WERI-Rb-1 (cell line): ENCODE data around the gene LRP3.

Source experiments
- DNase-seq: peaks from one replicate; pipeline ENCODE4 v3.0.0-alpha.2; 2020
- H3K27ac ChIP-seq: fragments of 250-450 bp; sonication (Bioruptor Pico); 2 replicates; pipeline ENCODE4 v1.5.1; 2020; ENCODE audit warnings: mild to moderate bottlenecking, moderate library complexity
- H3K27me3 ChIP-seq: fragments of 250-450 bp; sonication (Bioruptor Pico); 2 replicates; pipeline ENCODE4 v1.5.1; 2021; ENCODE audit warnings: mild to moderate bottlenecking, low read depth, moderate library complexity; ENCODE audit not compliant: insufficient read depth, severe bottlenecking
- H3K36me3 ChIP-seq: fragments of 250-450 bp; sonication (Bioruptor Pico); 2 replicates; pipeline ENCODE4 v1.5.1; 2020; ENCODE audit warnings: mild to moderate bottlenecking, moderate library complexity
- H3K4me3 ChIP-seq: 2 replicates; pipeline ENCODE4 v1.5.1; 2011; ENCODE audit warnings: low read depth, mild to moderate bottlenecking, control low read depth, low read length
- H3K9me3 ChIP-seq: fragments of 250-450 bp; sonication (Bioruptor Pico); 2 replicates; pipeline ENCODE4 v1.5.1; 2021; ENCODE audit warnings: mild to moderate bottlenecking, moderate library complexity; ENCODE audit not compliant: severe bottlenecking
- CTCF ChIP-seq: IDR thresholded peaks from 2 replicates; pipeline ENCODE4 v1.5.1; 2011; ENCODE audit warnings: low read depth, mild to moderate bottlenecking, control low read depth, inconsistent platforms, low read length

LRP3 gene

DNA sequence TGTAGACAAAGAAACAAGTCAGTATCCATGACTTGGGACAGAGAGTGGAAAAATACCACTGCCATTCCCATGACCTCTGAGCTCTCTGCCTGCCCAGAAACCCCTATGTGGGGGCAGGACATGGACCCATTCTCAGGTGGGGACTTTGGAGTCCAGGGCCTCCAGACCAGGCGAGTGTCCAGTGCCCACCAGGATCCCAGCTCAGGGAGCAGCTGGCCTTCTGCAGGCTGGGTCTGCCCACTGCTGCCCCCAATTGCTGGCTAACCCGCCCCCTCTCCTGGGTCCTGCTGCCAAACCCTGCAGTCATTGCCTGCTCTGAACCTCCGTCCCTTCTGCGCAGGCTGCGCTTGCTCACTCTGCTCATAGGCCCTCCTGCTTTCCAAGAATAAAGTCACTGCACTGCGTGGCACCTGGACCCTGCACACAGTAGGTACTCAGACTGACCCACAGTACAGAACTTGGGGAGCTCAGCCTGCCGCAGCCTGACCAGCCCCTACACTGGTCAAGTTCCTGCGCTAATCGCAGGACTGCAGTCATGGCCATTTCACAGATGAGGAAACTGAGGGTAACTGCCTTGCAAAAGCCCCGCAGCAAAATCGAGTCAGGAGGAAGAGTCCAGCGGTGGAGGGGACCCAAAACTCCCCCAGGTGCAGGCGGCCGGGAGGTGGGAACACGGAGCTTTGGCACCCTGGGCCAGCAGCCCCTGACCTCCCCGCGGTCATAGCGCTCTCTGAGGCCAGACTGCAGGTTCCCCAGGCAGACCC, 30.7 kb downstream of the LRP3 start:
- TF ChIP-seq CTCF = no peak
- Histone ChIP-seq H3K4me3 (no peak overlapping the region), H3K9me3 (peaks cover 19% of the 10 kb centered on the region), H3K27me3 (peaks cover 25% of the 10 kb centered on the region), H3K36me3 (no peaks in the 10 kb centered on the region), H3K27ac (no peak overlapping the region)
- DNase-seq = no peak

- no peaks in the 10 kb centered on the region for H3K36me3 ChIP-seq
- TF ChIP-seq CTCF = no peak
- peak within 1 kb of the TSS; percentile 31 for H3K4me3 ChIP-seq
- no peak within 1 kb of the TSS for H3K27ac ChIP-seq
- peaks cover 25% of the 10 kb centered on the region for H3K27me3 ChIP-seq
- peaks cover 19% of the 10 kb centered on the region for H3K9me3 ChIP-seq
- DNase-seq = no peak
Observed at GRCh38 chr19:33225458-33225926, 31.4 kb downstream of the LRP3 start, which contains the start of gene SLC7A10. TSS of gene SLC7A10 (minus strand) at chr19:33225850. CDS start at chr19:33225703, 147 bp downstream.

GRCh38 chr19:33226550-33227241, 32.6 kb downstream of the LRP3 start:
- Histone ChIP-seq H3K36me3 (no peaks in the 10 kb centered on the region), H3K9me3 (peaks cover 19% of the 10 kb centered on the region), H3K27ac (no peak overlapping the region), H3K27me3 (peaks cover 25% of the 10 kb centered on the region), H3K4me3 (peak overlapping the region; percentile 31)
- peak; percentile 79 for DNase-seq
- no peak for TF ChIP-seq CTCF

- Histone ChIP-seq H3K4me3 (peak overlapping the region; percentile 31), H3K9me3 (peaks cover 19% of the 10 kb centered on the region), H3K27ac (no peak overlapping the region), H3K36me3 (no peaks in the 10 kb centered on the region), H3K27me3 (peaks cover 25% of the 10 kb centered on the region)
- TF ChIP-seq CTCF = no peak
- no peak for DNase-seq
Observed at GRCh38 chr19:33227242-33227650, 33.1 kb downstream of the LRP3 start.

- H3K27me3 ChIP-seq = peaks cover 25% of the 10 kb centered on the region
- no peak overlapping the region for H3K4me3 ChIP-seq
Observed at GRCh38 chr19:33227870-33228599, 33.9 kb downstream of the LRP3 start.

More at GRCh38 chr19:33227870-33228599, 33.9 kb downstream of the LRP3 start:
- Histone ChIP-seq H3K27ac (no peak overlapping the region), H3K36me3 (no peaks in the 10 kb centered on the region), H3K9me3 (peaks cover 19% of the 10 kb centered on the region)
- no peak for DNase-seq
- no peak for TF ChIP-seq CTCF
